Lower leg skin (tissue), 4 donors: ENCODE data around the gene HBEGF. TPM values are rescaled to one million over a fixed set of nuclear protein-coding genes. Genes with fewer than 3 reads are reported as not detected.

Experiments used
- DNase-seq, 2 donors: peaks; one replicate each; pipeline ENCODE4 v3.0.0-alpha.2; 2019; ENCODE audit warnings: low spot score in 2 of 2
- H3K4me3 ChIP-seq: fragments of 200-600 bp; sonication (generic); 2 replicates; pipeline ENCODE4 v1.5.1; 2017; ENCODE audit warnings: mild to moderate bottlenecking, low read depth; ENCODE audit not compliant: poor library complexity, severe bottlenecking
- POLR2A ChIP-seq, 2 donors: fragments of 450-650 bp; IDR thresholded peaks; one replicate each; pipeline ENCODE4 v1.6.1; 2016 to 2017; ENCODE audit warnings: antibody characterized with exemption in 2 of 2, mild to moderate bottlenecking in 1 of 2, moderate library complexity in 1 of 2
- WGBS, 2 donors: methylation state at CpG; one replicate each; pipeline ENCODE4 v1.1.5; 2018; 5-methylcytosine and 5-hydroxymethylcytosine counted together
- intact Hi-C: fragments of 100-400 bp; cut with DNase I; formaldehyde crosslinking; loops from one replicate; pipeline ENCODE4 v1.15.0; 2023; ENCODE audit warnings: low total_unique reads
- total RNA-seq, 4 donors: library from RNA; depleted of rRNA; stranded (reverse); fragments of >200 nt; gene quantifications; one replicate each; pipeline ENCODE4 v1.1.0, GENCODE V29; 2016
- TF ChIP-seq, protein P1 (sequence below), 3 donors: fragments of 450-650 bp; IDR thresholded peaks; one replicate each; pipeline ENCODE4 v1.5.1; 2016; ENCODE audit warnings: antibody characterized with exemption in 3 of 3, mild to moderate bottlenecking in 3 of 3, moderate library complexity in 2 of 3

HBEGF gene
- total RNA-seq, 4 donors from 2014 or later, result 16.6 to 24.3 (median 18.4) TPM

DNA sequence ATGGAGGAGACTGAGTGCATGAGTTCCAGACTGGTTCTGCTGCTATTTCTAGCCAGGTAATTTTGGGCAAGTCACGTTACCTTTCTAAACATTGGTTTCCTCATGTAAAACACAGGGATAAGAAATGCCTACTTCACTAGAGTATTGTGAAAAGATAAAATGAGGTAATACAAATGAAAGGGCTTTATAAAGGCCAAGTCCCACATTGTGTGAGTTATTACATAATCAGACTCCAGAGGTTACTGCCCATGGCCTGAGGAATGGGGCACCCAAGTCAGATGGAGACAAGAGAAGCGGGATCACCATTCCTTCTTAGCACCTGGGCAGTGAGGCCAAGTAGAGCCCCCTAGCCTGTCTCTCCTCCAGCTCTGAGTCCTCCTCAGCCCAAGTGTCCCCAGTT, 7.5 kb downstream of the HBEGF start:
- no peak overlapping the region for H3K4me3 ChIP-seq
- DNase-seq, result no peak
- no peak for TF ChIP-seq POLR2A (IDR thresholded peaks at IDR 0.05)
- TF ChIP-seq, protein P1, sequence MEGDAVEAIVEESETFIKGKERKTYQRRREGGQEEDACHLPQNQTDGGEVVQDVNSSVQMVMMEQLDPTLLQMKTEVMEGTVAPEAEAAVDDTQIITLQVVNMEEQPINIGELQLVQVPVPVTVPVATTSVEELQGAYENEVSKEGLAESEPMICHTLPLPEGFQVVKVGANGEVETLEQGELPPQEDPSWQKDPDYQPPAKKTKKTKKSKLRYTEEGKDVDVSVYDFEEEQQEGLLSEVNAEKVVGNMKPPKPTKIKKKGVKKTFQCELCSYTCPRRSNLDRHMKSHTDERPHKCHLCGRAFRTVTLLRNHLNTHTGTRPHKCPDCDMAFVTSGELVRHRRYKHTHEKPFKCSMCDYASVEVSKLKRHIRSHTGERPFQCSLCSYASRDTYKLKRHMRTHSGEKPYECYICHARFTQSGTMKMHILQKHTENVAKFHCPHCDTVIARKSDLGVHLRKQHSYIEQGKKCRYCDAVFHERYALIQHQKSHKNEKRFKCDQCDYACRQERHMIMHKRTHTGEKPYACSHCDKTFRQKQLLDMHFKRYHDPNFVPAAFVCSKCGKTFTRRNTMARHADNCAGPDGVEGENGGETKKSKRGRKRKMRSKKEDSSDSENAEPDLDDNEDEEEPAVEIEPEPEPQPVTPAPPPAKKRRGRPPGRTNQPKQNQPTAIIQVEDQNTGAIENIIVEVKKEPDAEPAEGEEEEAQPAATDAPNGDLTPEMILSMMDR (IDR thresholded peaks at IDR 0.05), result no peak
- intact Hi-C loops, result no loop called here
- 74 to 83% methylated on average over 2 of the region's 2 CpGs for WGBS, 2 donors

DNA sequence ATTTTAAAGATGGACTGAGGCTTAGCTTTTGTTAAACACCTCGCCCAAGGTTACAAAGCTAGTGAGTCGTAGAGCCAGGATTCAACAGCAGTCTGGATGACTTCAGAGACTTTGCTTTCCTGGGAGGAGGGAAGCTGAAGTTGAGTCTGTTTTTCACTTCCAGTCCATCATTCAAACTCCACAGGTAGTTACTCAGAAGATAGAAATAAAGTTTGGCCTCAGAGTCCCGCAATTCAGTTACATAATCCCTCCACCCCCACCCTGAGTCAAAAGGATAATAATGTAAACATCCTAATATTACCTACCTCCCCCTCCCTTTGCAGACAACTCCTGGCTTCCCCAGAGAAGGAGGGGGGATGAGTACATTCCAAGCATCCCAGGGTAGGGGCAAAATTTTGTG, 8.1 kb downstream of the HBEGF start:
- intact Hi-C loops, result no loop called here
- whole genome bisulfite sequencing, 2 donors, result 68% methylated on average over 3 of the region's 3 CpGs
- DNase-seq, result no peak
- H3K4me3 ChIP-seq, result no peak overlapping the region
- TF ChIP-seq, protein P1 (IDR thresholded peaks at IDR 0.05), result no peak
- no peak for TF ChIP-seq POLR2A (IDR thresholded peaks at IDR 0.05)

DNA sequence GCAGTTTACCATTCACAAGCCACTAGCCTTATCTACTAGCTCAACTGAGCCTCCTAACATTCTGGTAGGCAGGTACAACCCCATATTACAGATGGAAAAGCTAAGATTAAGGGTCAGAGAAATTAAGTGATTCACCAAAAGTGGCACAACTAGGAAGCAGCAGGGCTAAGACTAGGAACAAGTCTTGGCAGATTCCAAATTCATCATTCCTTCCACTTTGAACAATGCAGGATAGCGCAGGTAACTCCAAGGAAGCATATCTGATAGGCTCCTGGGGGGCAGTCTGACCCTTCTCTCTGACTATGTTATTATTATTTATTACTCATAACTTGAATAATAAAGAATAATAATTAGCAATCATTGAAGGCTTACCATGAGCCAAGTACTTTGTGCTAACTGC, 8.5 kb downstream of the HBEGF start:
- WGBS, 2 donors, result 69 to 81% methylated on average over 1 of the region's 1 CpG
- intact Hi-C loops, result no loop called here
- no peak for TF ChIP-seq POLR2A (IDR thresholded peaks at IDR 0.05)
- TF ChIP-seq, protein P1 (IDR thresholded peaks at IDR 0.05), result no peak
- no peak overlapping the region for H3K4me3 ChIP-seq
- DNase-seq, result no peak

DNA sequence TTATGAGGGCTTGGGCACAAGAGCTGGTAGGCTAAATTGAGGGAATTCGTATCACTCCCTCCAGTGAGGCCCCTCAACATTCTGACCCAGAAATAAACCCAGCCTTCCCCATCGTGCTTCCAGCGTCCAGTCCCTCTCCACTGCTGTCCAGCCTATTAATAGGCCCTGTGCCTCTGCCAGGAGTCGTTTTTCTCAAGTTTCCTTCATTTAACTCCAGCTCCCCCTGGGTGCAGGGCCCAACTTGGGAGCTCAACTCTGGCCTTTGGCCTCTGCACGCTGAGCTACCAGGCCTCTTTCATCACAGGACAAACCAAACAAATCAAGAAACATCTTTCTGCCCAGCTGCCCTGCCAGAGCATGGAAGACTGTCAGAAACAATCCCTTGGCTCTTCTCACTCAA, 10.0 kb downstream of the HBEGF start:
- no peak overlapping the region for H3K4me3 ChIP-seq
- intact Hi-C loops, result no loop called here
- WGBS, 2 donors, result 53 to 61% methylated on average over 5 of the region's 5 CpGs
- DNase-seq, result no peak
- no peak for TF ChIP-seq POLR2A (IDR thresholded peaks at IDR 0.05)
- TF ChIP-seq, protein P1 (IDR thresholded peaks at IDR 0.05), result no peak

DNA sequence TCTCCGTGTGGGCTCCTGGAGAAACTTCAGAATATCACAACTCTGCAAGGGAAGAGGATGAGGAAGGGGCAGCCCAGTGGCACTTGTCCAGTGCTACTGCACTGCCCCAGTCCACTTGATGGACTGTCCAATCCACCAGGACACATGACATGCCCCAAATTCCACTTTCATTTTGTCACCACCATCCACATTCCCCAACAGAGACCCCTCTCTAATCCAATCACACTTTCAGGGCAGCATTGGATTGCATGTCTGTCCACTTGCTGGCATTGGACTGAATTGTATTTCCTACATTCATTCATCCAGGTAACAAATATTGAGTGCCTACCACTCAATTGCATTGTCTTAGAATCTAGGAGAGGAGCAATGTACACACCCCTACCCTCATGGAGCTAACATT, 14.8 kb downstream of the HBEGF start:
- H3K4me3 ChIP-seq, result no peak overlapping the region
- intact Hi-C loops, result no loop called here
- WGBS, 2 donors, result 85 to 92% methylated on average over 1 of the region's 1 CpG
- DNase-seq, result no peak
- TF ChIP-seq POLR2A (IDR thresholded peaks at IDR 0.05), result no peak
- TF ChIP-seq, protein P1 (IDR thresholded peaks at IDR 0.05), result no peak

DNA sequence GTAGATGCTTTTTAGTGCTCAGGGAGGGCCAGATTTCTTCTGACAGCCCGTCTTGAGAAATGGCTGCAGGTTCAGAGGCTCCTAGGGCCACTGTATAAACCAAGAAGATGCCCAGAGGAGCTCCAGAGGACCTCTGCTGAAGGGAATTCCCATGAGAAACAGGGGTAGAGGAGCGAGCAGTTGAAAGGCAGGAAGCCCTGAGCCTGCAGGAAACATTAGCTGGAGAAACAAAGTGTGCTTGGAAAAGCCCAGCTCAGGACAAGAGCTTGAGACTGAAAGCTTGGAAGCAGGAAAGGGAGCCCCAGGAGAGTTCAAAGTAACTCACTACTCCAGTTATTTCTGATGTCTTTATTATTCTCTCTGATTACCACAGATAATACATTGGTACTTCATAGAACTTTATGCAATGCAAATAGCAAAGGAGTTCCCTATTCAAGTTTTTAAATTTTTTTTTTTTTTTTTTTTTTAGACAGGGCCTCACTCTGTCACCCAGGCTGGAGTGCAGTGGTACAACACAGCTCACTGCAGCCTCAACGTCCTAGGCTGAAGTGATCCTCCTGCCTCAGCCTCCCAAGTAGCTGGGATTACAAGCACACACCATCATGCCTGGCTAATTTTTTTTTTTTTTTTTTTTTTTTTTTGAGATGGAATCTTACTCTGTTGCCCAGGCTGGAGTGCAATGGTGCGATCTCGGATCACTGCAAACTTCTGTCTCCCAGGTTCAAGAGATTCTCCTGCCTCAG, 16.5 kb downstream of the HBEGF start:
- no peak for DNase-seq
- TF ChIP-seq POLR2A (IDR thresholded peaks at IDR 0.05), result no peak
- TF ChIP-seq, protein P1 (IDR thresholded peaks at IDR 0.05), result no peak
- 83 to 86% methylated on average over 5 of the region's 5 CpGs for WGBS, 2 donors
- no peak overlapping the region for H3K4me3 ChIP-seq
- intact Hi-C loops, result no loop called here
